Measurements from ENCODE around the gene LPCAT2. TPM values are rescaled to one million over a fixed set of nuclear protein-coding genes. Genes with fewer than 3 reads are reported as not detected.

LPCAT2 gene
- 10 to 100 TPM; 10.0 to 21.7 (median 16.9) TPM for total RNA-seq

DNA sequence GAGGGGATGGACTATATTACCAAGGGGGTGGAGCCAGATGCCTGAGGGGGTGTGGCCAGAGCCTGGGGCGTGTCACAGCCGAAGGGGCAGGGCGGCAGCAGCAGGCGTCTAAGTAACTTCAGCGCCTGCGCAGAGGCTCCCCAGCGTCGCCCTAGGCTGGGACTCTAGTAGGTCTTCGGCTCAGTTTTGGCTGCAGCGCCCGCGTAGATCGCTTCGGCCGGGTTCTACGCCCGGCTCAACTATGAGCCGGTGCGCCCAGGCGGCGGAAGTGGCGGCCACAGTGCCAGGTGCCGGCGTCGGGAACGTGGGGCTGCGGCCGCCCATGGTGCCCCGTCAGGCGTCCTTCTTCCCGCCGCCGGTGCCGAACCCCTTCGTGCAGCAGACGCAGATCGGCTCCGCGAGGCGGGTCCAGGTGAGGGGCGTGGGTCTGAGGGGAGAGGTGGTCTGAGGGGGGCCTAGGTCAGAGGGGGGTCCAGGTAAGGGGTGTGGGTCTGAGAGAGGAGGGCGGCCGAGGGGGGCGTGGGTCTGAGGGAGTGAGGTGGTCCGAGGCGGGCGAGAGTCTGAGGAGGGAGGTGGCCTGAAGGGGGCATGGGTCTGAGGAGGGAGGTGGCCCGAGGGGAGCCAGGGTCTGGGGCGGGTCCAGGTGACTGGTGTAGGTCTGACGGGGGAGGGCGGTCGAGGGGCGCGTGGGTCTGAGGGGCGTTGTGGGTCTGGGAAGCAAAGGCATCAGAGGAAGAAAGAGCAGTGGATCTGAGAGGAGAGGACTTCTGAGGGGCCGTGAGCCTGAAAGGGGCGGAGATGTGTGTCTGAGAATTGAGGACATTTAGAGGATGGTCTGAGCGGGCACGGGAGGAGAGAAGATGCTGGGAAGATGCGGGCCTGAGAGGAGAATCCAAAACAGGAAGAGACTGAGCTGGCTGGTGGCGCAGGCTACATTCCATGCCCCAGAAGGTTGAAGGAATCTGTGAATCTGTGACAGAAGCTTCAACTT lies at the start of gene LPCAT2:
TSS of gene LPCAT2 (plus strand) at position 132 of the 991 bp plus-strand sequence. CDS start at position 242, 110 bp downstream.
- no peak for TF ChIP-seq CTCF (IDR thresholded peaks at IDR 0.05)
- TF ChIP-seq POLR2A (IDR thresholded peaks at IDR 0.05): peak in 2 of 4 donors; percentile 68 to 76
- peak within 1 kb of the TSS; percentile 64 to 77 (median 70) for H3K4me3 ChIP-seq
- peaks cover 0 to 16% (median 0%) of the 10 kb centered on the region in 4 donors for H3K27me3 ChIP-seq
- peak within 1 kb of the TSS; percentile 79 to 86 (median 82) for H3K27ac ChIP-seq
- DNase-seq: no peak
- intact Hi-C loops (cut with DNase I): loop anchor here (10.0 kb wide), 1 partner anchor 64 kb away; no protein-coding TSS in a partner anchor
- 2 to 14% methylated on average over 14 to 36 of the region's 61 CpGs for WGBS, 2 donors
- H3K4me1 ChIP-seq: peaks cover 0 to 18% (median 0%) of the 10 kb centered on the region in 3 donors
- peaks cover 0 to 14% (median 5%) of the 10 kb centered on the region in 3 donors for H3K9me3 ChIP-seq
- H3K36me3 ChIP-seq: peaks cover 0 to 15% (median 3%) of the 10 kb centered on the region in 3 donors

- no peak overlapping the region for H3K4me3 ChIP-seq
- H3K27me3 ChIP-seq: no peaks in the 10 kb centered on the region
- 63 to 71% methylated on average over 6 of the region's 6 CpGs for WGBS, 2 donors
- intact Hi-C loops (cut with DNase I): loop anchor here (10.0 kb wide), 1 partner anchor 383 kb away; no protein-coding TSS in a partner anchor
- peaks cover 0 to 4% (median 0%) of the 10 kb centered on the region in 3 donors for H3K4me1 ChIP-seq
- no peaks in the 10 kb centered on the region for H3K36me3 ChIP-seq
- TF ChIP-seq CTCF (IDR thresholded peaks at IDR 0.05): no peak
- TF ChIP-seq POLR2A (IDR thresholded peaks at IDR 0.05): no peak
- H3K9me3 ChIP-seq: no peaks in the 10 kb centered on the region
- DNase-seq: no peak
- H3K27ac ChIP-seq: no peak overlapping the region
Measured at GRCh38 chr16:55462241-55462640, 46.6 kb upstream of the LPCAT2 start.

GRCh38 chr16:55464375-55464774 lies 44.5 kb upstream of the LPCAT2 start:
- H3K36me3 ChIP-seq: no peaks in the 10 kb centered on the region
- DNase-seq: no peak
- H3K9me3 ChIP-seq: no peaks in the 10 kb centered on the region
- no peak for TF ChIP-seq CTCF (IDR thresholded peaks at IDR 0.05)
- TF ChIP-seq POLR2A (IDR thresholded peaks at IDR 0.05): no peak
- H3K27me3 ChIP-seq: no peaks in the 10 kb centered on the region
- no peak overlapping the region for H3K4me3 ChIP-seq
- intact Hi-C loops (cut with DNase I): loop anchor here (2.0 to 10.0 kb wide), 2 partner anchors 238 to 380 kb away; no protein-coding TSS in a partner anchor
- peaks cover 0 to 4% (median 0%) of the 10 kb centered on the region in 3 donors for H3K4me1 ChIP-seq
- no peak overlapping the region for H3K27ac ChIP-seq
- WGBS, 2 donors: 51 to 57% methylated on average over 4 of the region's 4 CpGs

DNA sequence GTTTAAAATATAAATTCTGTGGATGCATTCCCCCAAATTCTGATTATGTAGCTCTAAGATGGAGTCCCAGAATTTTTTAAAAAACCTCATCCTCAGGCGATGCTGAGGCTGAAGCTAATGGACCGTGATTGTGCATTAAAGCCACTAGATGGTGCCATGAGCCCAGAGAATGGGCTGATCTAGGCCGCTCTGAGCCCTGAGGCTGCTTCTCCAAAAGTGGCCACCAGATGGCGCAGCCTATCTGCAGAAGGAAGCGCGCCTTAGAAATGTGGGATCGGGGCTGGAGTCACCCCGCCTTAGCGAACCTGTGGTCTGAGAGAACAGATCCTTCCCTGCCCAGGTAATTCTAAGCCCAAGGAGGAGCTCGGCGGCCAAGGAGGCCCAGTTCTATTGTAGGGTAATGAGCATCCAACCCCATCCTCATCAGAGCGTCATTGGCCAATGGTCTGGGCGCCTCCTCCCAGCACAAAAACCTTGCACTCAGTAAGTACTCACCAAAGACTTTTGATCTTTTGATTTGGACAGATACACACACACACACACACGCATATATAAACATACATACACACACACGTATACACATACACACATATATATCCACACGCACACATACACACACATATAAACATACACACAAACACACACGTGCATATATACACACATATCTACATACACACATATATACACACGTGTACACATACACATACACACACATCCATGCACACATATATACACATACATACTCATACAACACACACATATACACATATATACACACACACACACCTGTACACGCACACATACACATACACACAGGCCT lies 43.6 kb upstream of the LPCAT2 start:
- H3K4me1 ChIP-seq: peaks cover 0 to 6% (median under 1%) of the 10 kb centered on the region in 3 donors
- DNase-seq: peak; percentile 38
- 31 to 43% methylated on average over 15 to 16 of the region's 19 CpGs for WGBS, 2 donors
- intact Hi-C loops (cut with DNase I): loop anchor here (2.0 to 10.0 kb wide), 3 partner anchors 77 to 380 kb away; no protein-coding TSS in a partner anchor
- no peaks in the 10 kb centered on the region for H3K36me3 ChIP-seq
- H3K9me3 ChIP-seq: no peaks in the 10 kb centered on the region
- H3K4me3 ChIP-seq: no peak overlapping the region
- H3K27me3 ChIP-seq: no peaks in the 10 kb centered on the region
- TF ChIP-seq CTCF (IDR thresholded peaks at IDR 0.05): peak; percentile 99 to 100 (median 100)
- no peak for TF ChIP-seq POLR2A (IDR thresholded peaks at IDR 0.05)
- no peak overlapping the region for H3K27ac ChIP-seq

Data from esophagus squamous epithelium (tissue), 5 donors.